AML-193 (cell line): ENCODE measurements around the gene BRI3BP.
"Not testable (repeated sequence)": the region's sequence is repeated elsewhere in the genome, so short reads cannot be mapped to it uniquely, and the experiment has no call there.

Experiments used
- DNase-seq, 2 experiments: peaks; one replicate each; lab custom pipeline; 2025; lab: John Stamatoyannopoulos, UW

Gene BRI3BP

DNA sequence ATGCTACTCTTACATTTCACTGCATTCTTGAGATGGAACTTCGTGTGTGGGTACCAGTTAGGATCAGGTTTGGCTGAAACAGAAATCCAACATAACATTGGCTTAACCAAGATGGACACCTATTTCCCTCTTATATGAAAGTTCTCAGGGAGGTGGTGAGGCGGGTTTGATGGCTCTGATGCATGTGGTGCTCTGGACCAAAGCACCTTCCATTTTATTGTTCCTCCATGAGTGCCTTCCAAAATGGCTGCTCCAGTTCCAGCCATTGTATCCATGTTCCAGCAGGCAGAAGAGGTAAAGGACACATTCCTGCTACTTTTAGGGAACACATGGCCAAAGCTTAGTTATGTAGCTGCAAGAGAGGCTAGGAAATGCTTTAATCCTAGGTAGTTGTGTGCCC lies 29.6 kb downstream of the BRI3BP start:
- DNase-seq: no peak

DNA sequence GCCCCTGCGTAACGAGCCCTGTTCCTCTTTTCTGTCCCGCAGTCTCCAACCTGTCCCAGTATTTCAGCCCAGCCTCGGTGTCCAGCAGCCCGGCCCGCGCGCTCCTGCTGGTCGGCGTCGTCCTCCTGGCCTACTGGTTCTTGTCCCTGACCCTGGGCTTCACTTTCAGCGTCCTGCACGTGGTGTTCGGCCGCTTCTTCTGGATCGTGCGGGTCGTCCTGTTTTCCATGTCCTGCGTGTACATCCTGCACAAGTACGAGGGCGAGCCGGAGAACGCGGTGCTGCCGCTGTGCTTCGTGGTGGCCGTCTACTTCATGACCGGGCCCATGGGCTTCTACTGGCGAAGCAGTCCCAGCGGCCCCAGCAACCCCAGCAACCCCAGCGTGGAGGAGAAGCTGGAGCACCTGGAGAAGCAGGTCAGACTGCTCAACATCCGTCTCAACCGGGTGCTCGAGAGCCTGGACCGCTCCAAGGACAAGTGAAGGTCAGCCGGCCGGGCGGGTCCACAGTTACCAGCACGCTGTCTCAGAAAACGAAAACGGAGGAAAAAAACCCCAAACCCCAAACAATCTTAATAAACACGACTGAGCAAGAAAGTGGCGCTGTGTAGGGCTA lies 31.6 kb downstream of the BRI3BP start:
- no peak for DNase-seq

GRCh38 chr12:125025606-125026235 lies 32.3 kb downstream of the BRI3BP start:
- DNase-seq: no peak

- DNase-seq: no peak
Measured at GRCh38 chr12:125028106-125028505, 34.7 kb downstream of the BRI3BP start.

DNA sequence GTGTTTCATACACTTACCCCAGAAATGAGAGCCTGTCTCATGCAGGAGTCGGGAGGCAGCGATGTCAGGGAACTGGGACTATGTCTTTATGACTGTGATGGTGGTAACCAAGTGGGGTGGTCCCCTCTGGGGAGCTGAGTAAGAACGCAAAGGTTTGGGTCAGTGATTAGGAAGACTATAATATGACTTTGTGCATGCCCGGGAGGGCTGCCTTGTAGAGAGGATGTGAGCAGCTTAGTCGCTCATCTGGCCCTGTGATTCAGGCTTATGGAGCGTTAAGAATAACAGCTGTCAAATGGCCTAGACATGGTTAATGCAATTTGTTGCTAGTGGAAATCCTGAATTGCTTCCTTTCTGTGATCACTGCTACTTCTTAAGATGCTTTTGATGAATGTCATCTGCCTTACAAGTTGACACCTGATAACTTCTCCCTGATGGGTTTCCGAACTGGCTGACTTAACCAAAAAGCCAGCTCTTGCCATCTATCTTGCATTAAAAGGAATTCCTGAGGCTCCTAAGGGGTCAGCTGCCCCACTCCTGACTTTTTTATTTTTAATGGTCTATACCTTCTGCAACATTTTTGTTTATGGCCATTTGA lies 36.4 kb downstream of the BRI3BP start:
- DNase-seq: no peak

GRCh38 chr12:125031471-125031870 lies 38.0 kb downstream of the BRI3BP start:
- DNase-seq: not testable (repeated sequence)

- DNase-seq: no peak
Measured at GRCh38 chr12:125032466-125033152, 39.2 kb downstream of the BRI3BP start.

GRCh38 chr12:125033288-125033687 lies 39.8 kb downstream of the BRI3BP start:
- no peak for DNase-seq

GRCh38 chr12:125038976-125039625 lies 45.7 kb downstream of the BRI3BP start:
- DNase-seq: no peak

DNA sequence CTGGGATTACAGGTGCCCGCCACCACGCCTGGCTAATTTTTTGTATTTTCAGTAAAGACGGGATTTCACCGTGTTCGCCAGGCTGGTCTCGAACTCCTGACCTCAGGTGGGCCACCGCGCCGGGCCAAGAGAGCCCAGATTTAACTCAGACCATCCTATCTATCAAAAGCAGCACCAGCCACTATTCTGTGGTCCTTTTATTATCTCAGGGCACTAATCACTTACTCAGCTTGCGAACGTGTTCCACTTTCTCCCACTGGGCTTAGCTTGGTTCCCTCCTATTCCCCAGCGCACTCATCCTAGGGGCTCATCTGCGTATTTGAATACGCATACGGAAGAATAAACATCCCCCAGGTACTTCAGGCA lies 55.6 kb downstream of the BRI3BP start:
- no peak for DNase-seq

DNA sequence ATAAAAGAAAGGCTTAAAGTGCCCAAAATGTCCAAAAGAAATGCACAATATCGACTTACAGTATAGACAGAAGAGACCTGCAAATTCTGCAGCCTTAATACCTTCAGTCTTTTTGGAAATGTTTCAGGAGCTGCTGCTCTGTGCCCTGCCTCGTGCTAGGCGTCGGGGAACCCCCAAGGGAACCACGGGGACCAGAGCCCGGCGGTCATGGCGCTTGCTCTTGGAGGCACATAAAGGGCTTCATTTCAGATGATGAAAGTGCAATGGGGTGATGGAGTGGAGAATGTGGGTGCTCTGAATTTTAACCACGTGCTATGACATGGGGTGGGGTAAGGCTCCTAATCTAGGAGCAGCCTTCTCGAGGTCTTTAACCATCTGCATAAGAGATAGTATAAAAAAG lies 57.0 kb downstream of the BRI3BP start:
- DNase-seq: no peak

DNA sequence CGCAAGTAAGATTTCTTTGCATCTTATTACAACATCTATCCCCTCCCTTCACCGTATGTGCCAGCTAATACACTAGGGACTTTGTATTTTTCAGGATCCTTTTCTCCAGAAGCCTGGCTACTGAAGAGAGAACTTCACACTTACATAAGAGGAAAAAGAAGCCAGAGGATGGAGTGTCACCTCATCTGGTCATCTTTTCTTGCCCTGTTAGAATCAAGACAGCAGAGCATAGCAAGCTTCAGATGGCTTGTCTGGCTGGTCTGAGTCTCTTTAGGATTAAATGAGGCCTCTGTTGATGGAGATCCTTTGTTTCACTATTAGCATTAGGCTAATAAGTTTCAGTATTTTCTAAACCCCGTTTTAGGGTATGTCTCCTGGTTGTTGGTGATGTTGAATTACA lies 57.4 kb downstream of the BRI3BP start:
- no peak for DNase-seq

DNA sequence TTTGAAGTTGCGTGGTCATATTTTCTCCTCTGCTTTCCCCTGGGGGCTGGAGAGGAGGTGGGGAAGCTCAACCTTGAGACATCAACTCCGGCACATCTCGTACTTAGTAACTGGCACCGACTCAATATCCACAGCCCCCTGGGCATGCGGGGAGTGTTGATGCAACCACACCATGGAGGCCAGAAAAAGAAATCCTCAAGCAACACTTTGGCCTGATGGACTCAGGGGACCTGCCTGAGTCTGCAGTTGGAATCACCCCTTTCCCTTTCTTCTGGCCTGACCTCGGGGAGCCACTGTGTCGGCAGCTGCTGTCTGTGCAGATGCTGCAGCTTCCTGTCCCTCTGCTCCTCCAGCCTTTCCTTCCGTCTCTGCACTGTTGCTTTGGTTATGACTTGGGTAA lies 60.4 kb downstream of the BRI3BP start:
- no peak for DNase-seq

- DNase-seq: no peak
Measured at GRCh38 chr12:125055591-125055990, 62.1 kb downstream of the BRI3BP start.

GRCh38 chr12:125056306-125056705 lies 62.9 kb downstream of the BRI3BP start:
- DNase-seq: no peak

DNA sequence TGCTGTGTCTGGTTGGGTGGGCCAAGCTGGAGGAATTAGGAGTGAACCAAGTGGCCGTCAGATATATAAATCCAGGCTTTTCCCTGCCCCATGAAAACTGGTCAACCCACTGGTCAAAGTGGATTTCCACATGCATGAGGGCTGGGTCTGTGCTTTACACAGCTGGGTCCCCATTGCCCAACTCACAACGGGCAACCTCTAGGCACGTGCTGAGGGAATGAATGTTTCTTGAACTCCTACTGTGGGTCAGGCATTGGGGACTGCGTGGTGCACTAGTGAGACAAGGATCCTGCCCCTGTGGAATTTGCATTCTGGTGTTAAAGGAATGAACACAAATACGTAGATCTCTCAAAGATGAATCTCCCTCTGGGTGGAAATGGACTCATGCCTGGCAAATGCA lies 64.3 kb downstream of the BRI3BP start:
- no peak for DNase-seq

GRCh38 chr12:125061229-125061628 lies 67.8 kb downstream of the BRI3BP start:
- DNase-seq: no peak

GRCh38 chr12:125063522-125063921 lies 70.1 kb downstream of the BRI3BP start:
- DNase-seq: not testable (repeated sequence)

DNA sequence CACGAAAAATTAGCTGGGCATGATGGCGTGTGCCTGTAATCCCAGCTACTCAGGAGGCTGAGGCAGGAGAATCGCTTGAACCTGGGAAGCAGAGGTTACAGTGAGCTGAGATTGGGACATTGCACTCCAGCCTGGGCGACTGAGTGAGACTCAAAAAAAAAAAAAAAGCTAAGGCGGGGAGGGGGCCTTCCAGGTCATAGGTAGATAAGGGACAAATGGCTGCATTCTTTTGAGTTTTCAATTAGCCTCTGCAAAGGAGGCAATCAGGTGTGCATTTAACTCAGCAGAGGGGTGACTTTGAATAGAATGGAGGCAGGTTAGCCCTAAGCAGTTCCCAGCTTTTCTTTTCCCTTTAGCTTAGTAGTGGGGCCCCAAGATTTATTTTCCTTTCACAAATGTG lies 71.0 kb downstream of the BRI3BP start:
- no peak for DNase-seq

- peak; percentile 61 to 65 for DNase-seq
Measured at GRCh38 chr12:125065021-125065918, 71.8 kb downstream of the BRI3BP start, which contains the start of gene AACS. AACS (plus strand) TSS chr12:125065435; CDS start chr12:125065585, 150 bp downstream.

DNA sequence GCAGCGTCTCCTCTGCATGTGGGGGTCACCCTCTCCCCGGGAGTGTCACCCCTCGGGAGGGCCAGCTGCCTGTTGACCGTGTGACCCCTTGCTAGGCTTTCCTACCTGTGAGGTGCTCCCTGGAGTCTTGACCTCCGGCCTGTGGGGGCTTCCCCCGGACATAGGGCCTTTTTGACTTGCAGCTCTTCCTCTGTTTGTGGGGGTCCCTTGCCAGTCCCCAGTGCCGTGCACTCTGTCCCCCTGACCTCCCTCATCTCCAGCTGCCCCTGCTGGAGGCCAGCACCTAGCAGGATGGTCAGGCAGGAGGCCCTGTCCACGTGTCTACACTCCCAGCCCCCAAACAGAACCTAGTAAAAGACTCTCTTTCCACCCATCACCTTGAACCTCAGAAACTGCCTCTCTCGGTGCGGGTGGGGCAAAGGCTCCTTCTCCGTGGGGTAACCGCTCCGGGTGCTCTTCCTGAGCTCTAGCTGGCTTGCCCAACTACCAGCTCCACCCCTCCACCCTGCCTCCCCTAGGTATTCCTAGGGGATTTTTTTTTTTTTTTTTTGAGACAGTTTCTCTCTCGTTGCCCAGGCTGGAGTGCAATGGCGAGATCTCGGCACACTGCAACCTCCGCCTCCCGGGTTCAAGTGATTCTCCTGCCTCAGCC lies 72.6 kb downstream of the BRI3BP start:
- no peak for DNase-seq
